Adrenal gland (tissue), 5 donors: ENCODE data around the gene FILIP1.

Source experiments
- POLR2A ChIP-seq, 2 donors: fragments of 450-650 bp; IDR thresholded peaks; one replicate each; pipeline ENCODE4 v1.6.1; 2017; ENCODE audit warnings: antibody characterized with exemption in 2 of 2, mild to moderate bottlenecking in 2 of 2, moderate library complexity in 1 of 2
- TF ChIP-seq, protein P1 (sequence below), 6 experiments: fragments of 450-650 bp in 4 of 6; fragments of 200-600 bp in 2 of 6; sonication (generic) in 1 of 6; IDR thresholded peaks; 1 replicate in 5 of 6; 2 replicates in 1 of 6; pipeline versions ENCODE4 v1.5.1 to v1.8.0; 2016 to 2021; ENCODE audit warnings: antibody characterized with exemption in 6 of 6, mild to moderate bottlenecking in 2 of 6, moderate library complexity in 1 of 6
- donor health status: DM: no; HTN: no; CAD: no.

GRCh38 chr6:75243333-75244062, 250.1 kb downstream of the FILIP1 start, which contains the start of gene COX7A2:
- TF ChIP-seq, protein P1, sequence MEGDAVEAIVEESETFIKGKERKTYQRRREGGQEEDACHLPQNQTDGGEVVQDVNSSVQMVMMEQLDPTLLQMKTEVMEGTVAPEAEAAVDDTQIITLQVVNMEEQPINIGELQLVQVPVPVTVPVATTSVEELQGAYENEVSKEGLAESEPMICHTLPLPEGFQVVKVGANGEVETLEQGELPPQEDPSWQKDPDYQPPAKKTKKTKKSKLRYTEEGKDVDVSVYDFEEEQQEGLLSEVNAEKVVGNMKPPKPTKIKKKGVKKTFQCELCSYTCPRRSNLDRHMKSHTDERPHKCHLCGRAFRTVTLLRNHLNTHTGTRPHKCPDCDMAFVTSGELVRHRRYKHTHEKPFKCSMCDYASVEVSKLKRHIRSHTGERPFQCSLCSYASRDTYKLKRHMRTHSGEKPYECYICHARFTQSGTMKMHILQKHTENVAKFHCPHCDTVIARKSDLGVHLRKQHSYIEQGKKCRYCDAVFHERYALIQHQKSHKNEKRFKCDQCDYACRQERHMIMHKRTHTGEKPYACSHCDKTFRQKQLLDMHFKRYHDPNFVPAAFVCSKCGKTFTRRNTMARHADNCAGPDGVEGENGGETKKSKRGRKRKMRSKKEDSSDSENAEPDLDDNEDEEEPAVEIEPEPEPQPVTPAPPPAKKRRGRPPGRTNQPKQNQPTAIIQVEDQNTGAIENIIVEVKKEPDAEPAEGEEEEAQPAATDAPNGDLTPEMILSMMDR (IDR thresholded peaks at IDR 0.05): no peak
- TF ChIP-seq POLR2A (IDR thresholded peaks at IDR 0.05): peak; percentile 57 to 89
